Measurements from ENCODE around the gene CNOT6L. TPM values are rescaled to one million over a fixed set of nuclear protein-coding genes. Genes with fewer than 3 reads are reported as not detected.

CNOT6L gene
- total RNA-seq, 1 donor from 2014 or later = 8.6 TPM

DNA sequence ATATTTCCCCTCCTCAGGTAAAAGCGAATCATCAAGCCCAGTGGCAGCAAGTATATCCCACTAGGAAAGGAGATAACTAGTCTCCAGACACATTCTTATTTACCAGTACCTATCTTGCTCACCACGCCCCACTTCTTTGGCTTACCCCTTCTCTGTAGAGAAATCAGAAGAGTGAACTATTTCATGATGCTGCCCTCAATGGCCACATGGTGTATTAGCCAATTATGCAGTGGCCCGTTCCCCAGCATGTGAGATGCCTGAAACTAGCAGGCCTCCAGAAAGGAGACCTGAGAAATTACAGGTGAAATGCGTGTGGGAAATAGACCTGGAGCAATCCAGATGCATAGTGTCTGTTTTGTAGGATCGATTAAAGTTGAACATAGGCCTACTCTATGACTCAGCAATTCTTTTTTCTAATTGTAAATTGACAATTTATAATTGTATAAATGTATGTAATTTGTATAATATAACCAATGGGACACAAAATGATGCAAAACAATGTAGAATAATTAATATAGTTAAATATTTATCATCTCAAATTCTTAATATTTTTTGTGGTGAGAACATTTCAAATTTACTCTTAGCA lies 126.2 kb downstream of the CNOT6L start:
- DNase-seq (ENCODE audit: low read depth) = no peak
- TF ChIP-seq, protein P1, sequence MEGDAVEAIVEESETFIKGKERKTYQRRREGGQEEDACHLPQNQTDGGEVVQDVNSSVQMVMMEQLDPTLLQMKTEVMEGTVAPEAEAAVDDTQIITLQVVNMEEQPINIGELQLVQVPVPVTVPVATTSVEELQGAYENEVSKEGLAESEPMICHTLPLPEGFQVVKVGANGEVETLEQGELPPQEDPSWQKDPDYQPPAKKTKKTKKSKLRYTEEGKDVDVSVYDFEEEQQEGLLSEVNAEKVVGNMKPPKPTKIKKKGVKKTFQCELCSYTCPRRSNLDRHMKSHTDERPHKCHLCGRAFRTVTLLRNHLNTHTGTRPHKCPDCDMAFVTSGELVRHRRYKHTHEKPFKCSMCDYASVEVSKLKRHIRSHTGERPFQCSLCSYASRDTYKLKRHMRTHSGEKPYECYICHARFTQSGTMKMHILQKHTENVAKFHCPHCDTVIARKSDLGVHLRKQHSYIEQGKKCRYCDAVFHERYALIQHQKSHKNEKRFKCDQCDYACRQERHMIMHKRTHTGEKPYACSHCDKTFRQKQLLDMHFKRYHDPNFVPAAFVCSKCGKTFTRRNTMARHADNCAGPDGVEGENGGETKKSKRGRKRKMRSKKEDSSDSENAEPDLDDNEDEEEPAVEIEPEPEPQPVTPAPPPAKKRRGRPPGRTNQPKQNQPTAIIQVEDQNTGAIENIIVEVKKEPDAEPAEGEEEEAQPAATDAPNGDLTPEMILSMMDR (conservative IDR thresholded peaks at IDR 0.05; ENCODE audit: low read depth, low read length) = no peak

DNA sequence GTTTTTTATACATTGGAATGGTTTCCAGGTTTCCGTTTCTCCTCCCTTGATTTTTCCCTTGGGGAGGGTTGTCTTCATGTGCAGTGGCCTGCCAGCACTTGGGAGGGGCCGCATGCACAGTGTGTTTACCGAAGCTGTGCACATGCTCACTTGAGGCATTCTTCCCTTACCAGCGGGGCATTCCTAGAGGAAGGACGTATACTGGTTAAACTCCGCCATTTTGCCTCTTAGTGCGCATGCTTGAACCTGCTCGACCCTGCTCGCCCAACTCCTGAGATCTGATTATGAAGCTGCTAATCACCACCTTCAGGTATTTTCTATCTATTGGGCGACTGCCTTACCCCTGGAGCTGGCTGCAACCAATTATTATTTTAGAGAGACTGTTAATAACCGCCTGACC lies 137.4 kb downstream of the CNOT6L start:
- TF ChIP-seq, protein P1 (conservative IDR thresholded peaks at IDR 0.05; ENCODE audit: low read depth, low read length) = no peak
- DNase-seq (ENCODE audit: low read depth) = no peak
- H3K4me3 ChIP-seq (ENCODE audit: low read depth, low read length) = no peak overlapping the region

More for the DNA sequence above, 126.2 kb downstream of the CNOT6L start:
- no peak overlapping the region for H3K4me3 ChIP-seq (ENCODE audit: low read depth, low read length)

DNA sequence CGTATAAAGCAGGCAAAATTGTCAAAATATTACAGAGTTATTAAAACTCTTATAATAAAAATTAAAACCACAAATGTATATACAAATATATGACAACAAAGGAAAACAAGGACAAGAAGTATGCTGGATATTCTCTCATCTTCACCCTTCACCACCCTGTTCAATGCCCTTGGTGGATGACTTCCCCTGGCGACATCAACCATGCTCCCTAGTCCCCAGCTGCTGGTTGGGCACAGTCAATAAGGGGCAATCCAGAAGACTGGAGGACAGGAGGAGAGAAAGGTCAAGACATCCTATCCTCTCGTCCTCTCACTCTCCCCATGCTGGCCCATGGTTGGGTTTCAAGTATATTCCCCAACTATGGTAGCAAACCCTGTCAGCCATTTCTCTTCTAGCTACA lies 142.3 kb downstream of the CNOT6L start:
- no peak for DNase-seq (ENCODE audit: low read depth)
- TF ChIP-seq, protein P1 (conservative IDR thresholded peaks at IDR 0.05; ENCODE audit: low read depth, low read length) = no peak

DNA sequence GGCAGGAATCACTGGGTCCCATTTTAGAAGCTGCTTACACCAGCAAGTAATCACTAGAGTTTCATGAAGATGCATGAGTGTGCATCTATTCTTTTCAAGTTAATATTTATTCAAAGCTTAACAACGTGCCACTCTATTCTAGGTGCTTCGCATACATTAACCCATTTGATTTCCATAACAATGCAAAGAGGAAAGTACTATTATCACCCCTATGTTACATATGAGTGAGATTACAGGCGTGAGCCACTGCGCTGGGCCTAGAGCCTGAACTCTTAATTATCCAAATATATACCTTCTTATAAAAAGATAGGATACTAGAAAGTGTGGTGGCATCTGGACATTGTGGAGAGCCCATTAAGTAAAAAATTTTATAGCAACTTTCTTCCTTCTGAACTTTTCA lies 148.1 kb downstream of the CNOT6L start:
- TF ChIP-seq, protein P1 (conservative IDR thresholded peaks at IDR 0.05; ENCODE audit: low read depth, low read length) = no peak
- DNase-seq (ENCODE audit: low read depth) = no peak
- H3K4me3 ChIP-seq (ENCODE audit: low read depth, low read length) = no peak overlapping the region

More for the DNA sequence above, 142.3 kb downstream of the CNOT6L start:
- H3K4me3 ChIP-seq (ENCODE audit: low read depth, low read length) = no peak overlapping the region

DNA sequence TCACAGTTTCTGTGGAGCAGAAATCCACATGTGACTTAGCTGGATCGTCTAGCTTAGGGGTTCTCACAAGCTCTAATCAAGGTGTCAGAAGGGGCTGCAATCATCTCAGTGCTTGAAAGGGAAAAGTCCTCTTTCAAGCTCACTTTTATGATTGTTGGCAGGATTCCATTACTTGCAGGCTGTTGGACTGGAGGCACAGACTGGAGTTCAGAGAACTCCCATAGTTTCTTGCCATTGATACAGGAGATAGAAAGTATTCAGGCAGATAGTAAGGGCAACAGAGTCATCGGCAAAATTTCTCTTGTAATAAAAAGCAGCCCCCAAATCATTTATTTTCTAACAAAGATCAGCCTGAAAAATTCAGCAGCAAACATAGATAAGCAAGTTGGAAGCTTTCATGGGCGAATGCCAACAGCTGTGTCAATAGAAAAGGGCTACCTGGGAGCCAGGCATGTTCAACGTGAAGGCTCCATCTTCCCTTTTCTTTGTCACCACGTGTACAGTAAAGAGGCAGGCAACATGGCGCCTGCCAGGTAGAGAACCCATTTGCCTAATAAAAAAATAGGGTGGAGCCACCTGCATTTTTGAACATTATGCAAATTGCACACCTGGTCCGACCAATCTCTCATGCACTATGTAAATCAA lies 149.1 kb downstream of the CNOT6L start:
- no peak overlapping the region for H3K4me3 ChIP-seq (ENCODE audit: low read depth, low read length)
- DNase-seq (ENCODE audit: low read depth) = no peak
- TF ChIP-seq, protein P1 (conservative IDR thresholded peaks at IDR 0.05; ENCODE audit: low read depth, low read length) = no peak

DNA sequence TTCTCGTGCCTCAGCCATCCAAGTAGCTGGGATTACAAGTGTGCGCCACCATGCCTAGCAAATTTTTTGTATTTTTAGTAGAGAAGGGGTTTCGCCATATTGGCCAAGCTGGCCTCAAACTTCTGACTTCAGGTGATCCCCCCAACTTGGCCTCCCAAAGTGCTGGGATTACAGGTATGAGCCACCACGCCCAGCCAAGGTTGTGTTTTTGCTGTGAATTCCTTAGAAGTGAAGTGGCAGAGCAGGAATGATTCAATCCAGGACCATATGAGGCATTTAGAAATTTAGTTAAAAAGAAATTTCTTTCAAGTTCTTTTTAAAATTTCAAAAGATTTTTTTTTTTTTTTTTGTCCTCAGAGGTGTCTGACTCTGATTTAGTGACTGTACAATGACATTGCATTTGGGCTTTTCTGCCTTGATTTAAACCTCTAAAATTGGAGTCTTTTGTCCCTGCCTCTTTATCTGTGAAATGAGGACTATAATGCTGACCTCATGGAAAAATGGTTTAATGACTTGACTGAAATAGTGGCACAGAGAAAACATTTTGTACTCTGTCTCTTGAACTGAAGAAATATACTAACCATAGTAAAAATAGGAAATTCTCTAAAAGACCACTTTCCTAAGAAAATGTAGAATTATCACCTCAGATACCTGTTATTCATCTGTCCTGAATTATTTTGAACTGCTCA lies 153.6 kb downstream of the CNOT6L start:
- TF ChIP-seq, protein P1 (conservative IDR thresholded peaks at IDR 0.05; ENCODE audit: low read depth, low read length) = no peak
- no peak for DNase-seq (ENCODE audit: low read depth)
- no peak overlapping the region for H3K4me3 ChIP-seq (ENCODE audit: low read depth, low read length)

Other genes starting within 250 kb of the CNOT6L start
- not detected in 2 replicates for gene CXCL13, start 213.5 kb downstream of the CNOT6L start, total RNA-seq
- 42.1 and 54.2 TPM in 2 replicates for gene MRPL1, start 43.5 kb upstream of the CNOT6L start, total RNA-seq
- 7.0 and 9.1 TPM in 2 replicates for gene FRAS1, start 238.0 kb upstream of the CNOT6L start, total RNA-seq

Measured in epithelial cell of proximal tubule (primary cell).